Heart left ventricle (tissue), 16 donors: ENCODE results near the gene ATOSB. TPM values are rescaled to one million over a fixed set of nuclear protein-coding genes. Genes with fewer than 3 reads are reported as not detected.

Source experiments
- ATAC-seq, 4 donors: fragments of 200-7000 bp; cut with Tn5 transposase; one replicate each; pipeline ENCODE4 v1.9.1; 2020 to 2022; ENCODE audit warnings: moderate library complexity in 4 of 4, mild to moderate bottlenecking in 3 of 4, moderate number of reproducible peaks in 1 of 4
- DNase-seq, 5 donors: peaks; one replicate each; pipeline ENCODE4 v3.0.0-alpha.2; 2020
- H3K27ac ChIP-seq, 12 donors: fragments of 200-600 bp; sonication (generic) in 4 of 12; one replicate each; pipeline versions ENCODE4 v1.5.0 to v1.8.0; 2016 to 2022; ENCODE audit warnings: mild to moderate bottlenecking in 2 of 12
- H3K27me3 ChIP-seq, 9 donors: fragments of 200-600 bp; sonication (generic) in 2 of 9; one replicate each; pipeline versions ENCODE4 v1.5.1 to v1.8.0; 2016 to 2022; ENCODE audit warnings: mild to moderate bottlenecking in 3 of 9
- H3K36me3 ChIP-seq, 9 donors: fragments of 200-600 bp; sonication (generic) in 2 of 9; one replicate each; pipeline versions ENCODE4 v1.5.0 to v1.8.0; 2018 to 2022; ENCODE audit warnings: mild to moderate bottlenecking in 2 of 9
- H3K4me1 ChIP-seq, 12 donors: fragments of 200-600 bp; sonication (generic) in 4 of 12; one replicate each; pipeline versions ENCODE4 v1.5.0 to v1.8.0; 2016 to 2022; ENCODE audit warnings: mild to moderate bottlenecking in 3 of 12
- H3K4me3 ChIP-seq, 12 donors: fragments of 200-600 bp; sonication (generic) in 4 of 12; one replicate each; pipeline versions ENCODE4 v1.5.0 to v1.8.0; 2017 to 2022; ENCODE audit warnings: mild to moderate bottlenecking in 9 of 12, moderate library complexity in 4 of 12
- H3K9me3 ChIP-seq, 12 donors: fragments of 200-600 bp; sonication (generic) in 4 of 12; one replicate each; pipeline versions ENCODE4 v1.5.0 to v1.8.0; 2016 to 2022; ENCODE audit warnings: mild to moderate bottlenecking in 1 of 12
- CTCF ChIP-seq, 12 donors: fragments of 200-600 bp; sonication (generic) in 4 of 12; IDR thresholded peaks; one replicate each; pipeline versions ENCODE4 v1.5.0 to v1.8.0; 2018 to 2022; ENCODE audit warnings: antibody characterized with exemption in 12 of 12, mild to moderate bottlenecking in 5 of 12
- POLR2A ChIP-seq, 2 donors: fragments of 450-650 bp; IDR thresholded peaks; one replicate each; pipeline ENCODE4 v1.6.1; 2017; ENCODE audit warnings: antibody characterized with exemption in 2 of 2, mild to moderate bottlenecking in 2 of 2, moderate library complexity in 2 of 2
- WGBS, 4 donors: extraction: QIAGEN DNeasy Blood & Tissue Kit in 2 of 4; methylation state at CpG; one replicate each; pipeline versions ENCODE4 v1.1.5 to v1.1.7; 2013 to 2018; 5-methylcytosine and 5-hydroxymethylcytosine counted together
- intact Hi-C, 10 donors: fragments of 100-400 bp; cut with DNase I; formaldehyde crosslinking; loops; one replicate each; pipeline versions ENCODE4 v1.11.1 to v1.14.2; 2022
- polyA plus RNA-seq, 2 donors: library from polyadenylated mRNA; stranded (reverse); fragments of 200-250 nt; gene quantifications; one replicate each; pipeline ENCODE4 v1.2.3, GENCODE V29; 2013
- total RNA-seq, 9 donors: library from RNA; depleted of rRNA in 2 of 9; stranded (reverse); fragments of >200 nt in 2 of 9; fragmentation: NEBNext Ultra II Directional in 3 of 9; extraction: Animal tissue kit (Norgen Biotek cat#: 25700) in 3 of 9; gene quantifications; one replicate each; pipeline versions ENCODE4 v1.1.0 to v1.2.4, GENCODE V29; 2016 to 2023
- donor health status: ischemic (EF 13 %, LVEDD 7.1; RV severe dilation, severe dysfunction).
- donor health status: healthy with polysubstance abuse.
- donor health status: DM: no; HTN: yes; CAD: no.
- donor health status: DM: no; HTN: no; CAD: no.
- donor health status: ischemic (EF 25% LVEDD 6.9; RV normal size, moderate dysfunction).
- donor health status: ischemic (EF 25% LVEDD 5.7; RV mildly dilated, moderate dysfunction).
- donor health status: healthy.
- donor health status: DM: yes; HTN: yes; CAD: no.
- donor health status: ischemic (EF 35%, LVEDD 5.7; RV mildly dilated, moderate dysfunction).
- donor health status: nonischemic (EF 11% LVEDD 7.7; RV severe dilation, severe dysfunction).
- donor health status: DM: yes; HTN: yes; CAD: no.
- donor health status: PGD.
- donor health status: ischemic (EF 29% LVEDD 5.4; RV normal size, mild dysfunction).
- donor health status: nonischemic (EF 23%, LVEDD 6.1; RV moderate dilation, normal function).

Gene ATOSB
- total and polyA plus RNA-seq, 11 donors, result 15.9 to 43.3 (median 19.5) TPM

- no peak for TF ChIP-seq POLR2A (IDR thresholded peaks at IDR 0.05)
- TF ChIP-seq CTCF (IDR thresholded peaks at IDR 0.05), result no peak
- ATAC-seq (no peak), DNase-seq (no peak)
- no peaks in the 10 kb centered on the region for H3K27me3 ChIP-seq
- peak overlapping the region in 1 of 12 donors; percentile 12 for H3K27ac ChIP-seq
- 66 to 82% (median 70%) methylated on average over 4 of the region's 4 CpGs for WGBS, 4 donors
- H3K4me1 ChIP-seq, result peaks cover 12 to 48% (median 36%) of the 10 kb centered on the region in 12 donors
- H3K4me3 ChIP-seq, result peak overlapping the region in 2 of 12 donors; percentile 88 to 100
- intact Hi-C loops, result no loop called here
- H3K36me3 ChIP-seq, result peaks cover 6 to 55% (median 47%) of the 10 kb centered on the region in 9 donors
- no peaks in the 10 kb centered on the region for H3K9me3 ChIP-seq
Measured at GRCh38 chr9:35069020-35069419, 46.6 kb downstream of the ATOSB start.

GRCh38 chr9:35067056-35067455 is 48.6 kb downstream of the ATOSB start:
- ATAC-seq, result no peak

GRCh38 chr9:35060548-35061207 is 55.0 kb downstream of the ATOSB start:
- no peak for DNase-seq
- Histone ChIP-seq H3K4me1 (no peaks in the 10 kb centered on the region), H3K36me3 (peaks cover 15 to 100% (median 100%) of the 10 kb centered on the region in 9 donors), H3K27ac (no peak overlapping the region), H3K27me3 (no peaks in the 10 kb centered on the region), H3K9me3 (no peaks in the 10 kb centered on the region), H3K4me3 (no peak overlapping the region)
- no peak for ATAC-seq
- no peak for TF ChIP-seq CTCF (IDR thresholded peaks at IDR 0.05)
- TF ChIP-seq POLR2A (IDR thresholded peaks at IDR 0.05), result no peak
- intact Hi-C loops, result no loop called here
- WGBS, 4 donors, result 88 to 93% (median 92%) methylated on average over 9 to 11 of the region's 11 CpGs

More at GRCh38 chr9:35067056-35067455, 48.6 kb downstream of the ATOSB start:
- Histone ChIP-seq H3K4me1 (peaks cover 12 to 41% (median 32%) of the 10 kb centered on the region in 12 donors), H3K27me3 (no peaks in the 10 kb centered on the region), H3K4me3 (no peak overlapping the region), H3K36me3 (peaks cover 6 to 75% (median 66%) of the 10 kb centered on the region in 9 donors), H3K9me3 (no peaks in the 10 kb centered on the region), H3K27ac (no peak overlapping the region)
- no peak for DNase-seq
- intact Hi-C loops, result no loop called here
- 71 to 91% (median 91%) methylated on average over 1 of the region's 1 CpG for WGBS, 4 donors
- TF ChIP-seq POLR2A (IDR thresholded peaks at IDR 0.05) (no peak), CTCF (IDR thresholded peaks at IDR 0.05) (no peak)

GRCh38 chr9:35059438-35059837 is 56.2 kb downstream of the ATOSB start:
- WGBS, 4 donors, result 92 to 95% (median 93%) methylated on average over 10 of the region's 10 CpGs
- ATAC-seq (no peak), DNase-seq (no peak)
- TF ChIP-seq CTCF (IDR thresholded peaks at IDR 0.05) (no peak), POLR2A (IDR thresholded peaks at IDR 0.05) (no peak)
- Histone ChIP-seq H3K36me3 (peaks cover 9 to 100% (median 100%) of the 10 kb centered on the region in 9 donors), H3K4me1 (no peaks in the 10 kb centered on the region), H3K27me3 (no peaks in the 10 kb centered on the region), H3K27ac (no peak overlapping the region), H3K9me3 (no peaks in the 10 kb centered on the region), H3K4me3 (no peak overlapping the region)
- intact Hi-C loops, result no loop called here
